IPS-18c (cell line): ENCODE data around the gene MICOS13.

Experiments
- H3K4me3 ChIP-seq: 2 replicates; pipeline ENCODE4 v1.7.0; 2013; ENCODE audit warnings: low read depth, mild to moderate bottlenecking, low read length, moderate library complexity; ENCODE audit not compliant: insufficient read depth
- H3K9me3 ChIP-seq: one replicate; pipeline ENCODE4 v1.6.1; 2013; ENCODE audit warnings: mild to moderate bottlenecking, low read length, moderate library complexity; ENCODE audit not compliant: control insufficient read depth, insufficient read depth

Gene MICOS13

DNA sequence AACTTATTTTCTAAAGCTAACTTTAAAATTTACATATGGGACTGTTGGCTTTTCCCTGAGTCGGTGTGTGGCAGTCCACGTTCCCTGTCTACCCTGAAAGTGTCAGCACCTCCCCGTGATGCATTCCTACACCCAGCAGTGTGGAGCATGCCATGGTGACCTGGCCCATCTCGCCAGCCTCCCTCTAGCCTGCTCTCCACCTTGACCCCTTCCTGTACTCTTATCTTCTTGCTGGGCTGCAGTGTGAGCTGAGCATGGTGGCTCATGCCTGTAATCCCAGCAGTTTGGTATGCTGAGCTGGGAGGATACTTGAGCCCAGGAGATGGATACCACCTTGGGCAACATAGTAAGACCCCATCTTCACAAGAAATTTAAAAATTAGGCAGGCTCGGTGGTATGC is 25.4 kb downstream of the MICOS13 start:
- Histone ChIP-seq H3K4me3 (no peak overlapping the region), H3K9me3 (no peaks in the 10 kb centered on the region)

DNA sequence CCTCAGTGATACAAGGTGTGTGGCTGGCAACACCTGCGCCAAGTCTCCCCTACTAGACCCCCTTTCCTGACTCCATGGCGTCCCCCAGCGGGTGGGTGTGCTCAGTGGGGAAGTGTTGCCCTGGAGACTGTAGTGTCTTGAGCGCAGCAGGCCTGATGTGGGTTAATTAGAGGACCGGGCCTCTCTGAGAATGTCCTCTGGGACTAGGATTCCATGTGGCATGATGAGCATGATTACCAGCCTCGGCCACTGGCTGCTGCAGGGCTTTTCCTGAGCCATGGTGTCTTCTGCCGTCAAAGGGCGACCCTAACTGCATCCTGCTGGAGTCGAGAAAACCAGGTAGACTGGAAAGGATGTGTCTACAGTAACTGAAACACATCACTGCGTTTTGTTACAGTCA is 28.1 kb downstream of the MICOS13 start:
- Histone ChIP-seq H3K9me3 (no peaks in the 10 kb centered on the region), H3K4me3 (no peak overlapping the region)

DNA sequence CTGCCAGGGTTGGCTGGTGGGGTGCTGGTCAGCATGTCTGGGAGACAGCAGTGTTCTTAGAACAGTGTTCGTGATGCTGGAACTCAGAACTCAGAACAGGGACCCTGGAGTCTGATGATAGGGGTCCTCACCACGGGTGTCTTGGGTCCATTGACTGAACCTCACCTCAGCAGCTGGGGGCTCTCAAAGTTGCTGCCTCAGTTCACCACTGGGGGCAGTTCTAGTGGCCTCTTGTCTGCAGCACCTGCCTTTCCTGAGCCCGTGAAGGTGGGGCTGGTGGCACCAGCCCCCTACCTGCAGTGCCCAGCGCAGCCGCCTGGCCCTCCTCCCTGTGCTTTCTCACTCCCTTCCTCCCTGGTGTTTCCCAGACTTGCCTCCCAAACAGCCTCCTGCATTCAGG is 29.0 kb downstream of the MICOS13 start:
- Histone ChIP-seq H3K4me3 (no peak overlapping the region), H3K9me3 (no peaks in the 10 kb centered on the region)

DNA sequence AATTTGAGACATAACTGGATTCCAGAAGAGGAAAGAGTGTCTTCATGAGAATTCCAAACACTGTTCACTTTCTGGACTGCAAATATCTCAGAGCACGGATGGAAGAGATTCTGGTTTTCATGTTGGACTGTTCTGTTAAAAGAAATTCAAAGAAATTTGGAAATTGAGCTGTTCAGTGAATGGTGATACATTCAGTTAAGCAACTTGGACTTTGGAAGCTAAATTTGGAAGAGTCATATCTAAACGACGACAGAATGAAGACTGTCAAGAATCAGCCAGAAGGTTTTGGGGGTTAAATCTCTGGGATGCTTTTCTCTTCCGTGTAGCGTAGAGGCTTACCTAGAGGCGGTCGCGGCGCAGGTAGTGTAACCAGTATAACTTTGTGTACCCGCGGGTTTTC is 31.9 kb downstream of the MICOS13 start:
- H3K9me3 ChIP-seq = no peaks in the 10 kb centered on the region

DNA sequence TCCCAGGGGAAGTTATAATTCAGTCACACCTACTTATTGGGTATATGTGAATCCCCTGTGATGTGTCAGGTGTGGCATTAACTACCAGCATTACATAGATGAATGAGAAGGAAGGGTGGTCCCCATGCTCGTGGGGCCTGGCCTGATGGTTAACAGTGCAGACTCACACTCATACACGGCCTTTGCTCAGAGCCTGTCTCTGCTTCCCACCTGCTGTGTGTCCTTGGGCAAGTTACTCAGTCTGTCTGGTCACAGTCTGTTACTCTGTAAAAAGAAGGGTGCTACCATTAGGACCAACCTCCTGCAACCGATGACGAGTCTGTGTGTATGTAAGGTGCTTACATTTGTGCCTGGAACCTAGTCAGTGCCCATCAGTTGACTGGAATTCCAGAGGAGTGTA is 33.6 kb downstream of the MICOS13 start:
- no peak overlapping the region for H3K4me3 ChIP-seq
- H3K9me3 ChIP-seq = no peaks in the 10 kb centered on the region

More for the DNA sequence above, 31.9 kb downstream of the MICOS13 start:
- no peak overlapping the region for H3K4me3 ChIP-seq

DNA sequence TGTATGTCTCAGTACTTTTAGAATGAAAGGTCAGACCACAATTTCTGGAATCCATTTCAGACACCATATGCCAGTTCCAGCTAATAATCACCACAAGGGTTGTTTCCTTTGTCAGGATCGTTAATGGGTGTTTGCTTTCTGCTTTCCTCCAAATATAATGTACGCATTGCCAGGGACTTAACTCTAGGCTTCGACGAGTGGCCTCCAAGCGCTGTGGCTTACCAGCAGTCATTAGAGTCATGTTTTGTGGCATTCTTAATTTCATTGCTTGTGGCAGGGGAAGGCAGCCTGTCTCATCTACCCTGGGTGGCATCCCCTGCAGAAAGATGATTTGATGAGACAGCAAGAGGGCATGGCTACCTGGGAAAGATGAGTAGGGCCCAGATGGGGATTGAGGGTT is 34.9 kb downstream of the MICOS13 start:
- no peaks in the 10 kb centered on the region for H3K9me3 ChIP-seq
- H3K4me3 ChIP-seq = no peak overlapping the region

DNA sequence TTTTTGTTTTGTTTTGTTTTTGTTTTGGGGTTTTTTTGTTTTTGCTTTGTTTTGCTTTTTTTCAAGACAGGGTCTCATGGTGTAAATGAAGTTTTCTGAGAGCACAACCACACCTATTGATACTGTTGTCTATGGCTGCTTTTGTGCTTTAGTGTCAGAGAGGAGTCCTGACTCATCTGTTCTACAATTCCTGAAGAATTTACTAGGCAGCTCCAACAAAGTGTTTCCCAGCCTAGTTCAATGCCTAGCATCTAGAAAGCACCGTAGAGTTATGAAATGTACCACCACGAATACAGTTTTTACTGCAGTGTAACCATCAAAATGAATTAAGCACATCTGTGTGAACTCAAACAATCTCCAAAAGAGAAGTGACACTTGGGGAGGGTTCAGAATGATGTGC is 36.3 kb downstream of the MICOS13 start:
- Histone ChIP-seq H3K4me3 (no peak overlapping the region), H3K9me3 (no peaks in the 10 kb centered on the region)

DNA sequence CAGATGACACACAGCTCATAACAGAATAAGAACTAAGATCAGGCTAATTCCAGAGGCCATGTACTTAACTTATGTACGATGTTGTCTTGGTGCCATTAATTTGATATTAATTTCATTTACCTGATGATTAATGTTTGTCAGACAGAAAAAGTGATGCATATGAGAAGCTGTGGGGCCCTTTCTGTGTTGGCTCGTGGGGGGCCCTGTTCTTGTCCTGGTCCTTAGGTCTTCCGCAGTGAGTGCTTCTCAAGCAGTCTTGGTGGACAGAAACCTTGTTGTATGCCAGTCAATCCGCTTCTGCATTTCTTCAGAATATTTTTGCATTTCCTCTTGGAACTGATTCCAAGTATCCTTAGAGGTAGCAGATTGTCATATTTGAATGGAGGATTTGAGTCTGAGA is 37.3 kb downstream of the MICOS13 start:
- no peaks in the 10 kb centered on the region for H3K9me3 ChIP-seq
- H3K4me3 ChIP-seq = no peak overlapping the region

DNA sequence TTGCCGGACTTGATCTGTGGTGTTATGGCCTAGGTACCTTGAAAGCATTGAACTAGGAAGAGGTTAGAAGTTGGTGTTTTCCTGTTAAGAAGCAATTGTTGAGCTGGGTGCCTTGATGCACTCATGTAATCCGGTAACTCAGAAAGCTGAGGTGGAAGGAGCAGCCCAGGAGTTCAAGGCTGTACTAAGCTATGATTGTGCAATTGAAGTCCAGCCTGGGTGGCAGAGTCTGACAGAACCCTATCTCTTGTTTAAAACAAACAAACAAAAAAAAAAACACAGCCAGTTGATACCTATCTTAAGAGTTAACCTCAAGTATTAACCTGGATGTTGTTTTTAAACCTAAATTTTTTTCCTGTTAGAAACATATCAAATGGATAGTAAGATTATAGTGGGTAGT is 38.1 kb downstream of the MICOS13 start:
- Histone ChIP-seq H3K9me3 (no peaks in the 10 kb centered on the region), H3K4me3 (no peak overlapping the region)

DNA sequence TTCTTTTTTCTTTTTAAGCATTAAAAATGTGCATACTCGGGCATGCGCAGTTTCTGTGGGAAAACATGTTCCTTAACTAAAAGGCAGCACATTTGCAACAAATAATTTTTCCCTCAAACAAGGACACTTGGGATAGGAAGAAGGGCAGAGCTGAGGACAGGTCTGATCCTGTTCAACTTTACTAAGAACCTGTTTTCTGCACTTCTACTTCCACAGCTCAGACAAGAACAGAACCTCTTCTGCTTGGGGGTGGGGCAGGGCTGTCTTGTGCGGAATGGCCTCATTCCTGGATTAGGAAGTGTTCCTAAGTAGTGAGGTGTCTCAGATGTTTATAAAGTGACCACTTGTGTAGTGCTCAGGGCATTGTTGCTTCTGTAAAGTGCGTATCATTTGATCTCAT is 39.1 kb downstream of the MICOS13 start:
- H3K9me3 ChIP-seq = no peaks in the 10 kb centered on the region
- no peak overlapping the region for H3K4me3 ChIP-seq

DNA sequence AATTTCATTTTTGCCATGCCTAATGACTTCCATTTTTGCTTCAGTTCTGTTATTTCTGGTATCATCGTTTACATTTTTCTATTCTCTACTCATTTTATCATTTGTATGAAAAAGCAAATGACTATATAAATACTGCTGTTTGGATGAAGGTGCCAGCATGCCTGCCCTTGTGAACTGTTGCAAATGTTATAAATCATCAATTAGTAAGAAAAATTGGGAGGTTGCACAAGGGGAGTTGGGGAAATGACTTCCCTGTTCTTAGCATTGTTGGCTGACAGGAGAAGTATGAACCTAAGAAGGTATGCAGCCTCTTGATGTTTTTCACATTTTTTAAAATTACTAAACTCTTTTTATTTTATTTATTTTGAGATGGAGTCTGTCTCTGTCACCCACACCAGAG is 42.3 kb downstream of the MICOS13 start:
- Histone ChIP-seq H3K9me3 (no peaks in the 10 kb centered on the region), H3K4me3 (no peak overlapping the region)

DNA sequence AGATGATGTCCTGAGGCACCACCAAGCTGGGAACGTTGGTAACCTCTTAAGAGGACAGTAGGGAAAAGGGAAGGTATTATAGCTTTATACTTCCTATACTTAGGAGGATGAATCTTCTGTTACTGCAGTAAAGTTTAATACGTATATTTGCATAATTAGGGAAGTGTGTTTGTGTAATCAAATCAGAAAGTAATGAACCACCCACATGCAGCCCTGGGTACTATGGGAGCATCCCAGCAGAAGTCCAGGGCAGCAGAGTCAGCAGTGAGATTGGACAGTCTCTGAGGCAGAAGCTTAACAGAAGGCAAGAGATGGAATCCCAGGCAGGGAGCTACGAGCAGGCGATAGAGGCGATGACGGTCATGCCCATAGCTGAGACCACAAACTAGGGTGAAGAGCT is 44.9 kb downstream of the MICOS13 start:
- H3K9me3 ChIP-seq = no peaks in the 10 kb centered on the region
- no peak overlapping the region for H3K4me3 ChIP-seq

DNA sequence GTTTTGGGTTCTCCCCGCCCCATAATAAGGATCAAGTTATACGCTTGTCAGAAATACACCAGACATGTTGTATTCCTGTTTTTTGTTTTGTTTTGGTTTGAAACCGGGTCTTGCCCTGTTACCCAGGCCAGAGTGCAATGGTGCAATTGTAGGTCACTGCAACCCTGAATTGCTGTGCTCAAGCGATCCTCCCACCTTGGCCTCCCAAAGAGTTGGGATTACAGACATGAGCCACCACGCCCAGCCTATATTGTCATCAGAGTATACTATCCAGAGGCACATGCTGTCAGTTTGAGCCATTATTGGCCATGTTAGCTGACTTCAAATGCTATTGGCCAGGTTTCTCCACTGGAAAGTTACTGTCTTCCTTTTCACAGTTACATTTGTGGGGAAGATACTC is 47.7 kb downstream of the MICOS13 start:
- Histone ChIP-seq H3K4me3 (no peak overlapping the region), H3K9me3 (no peaks in the 10 kb centered on the region)

DNA sequence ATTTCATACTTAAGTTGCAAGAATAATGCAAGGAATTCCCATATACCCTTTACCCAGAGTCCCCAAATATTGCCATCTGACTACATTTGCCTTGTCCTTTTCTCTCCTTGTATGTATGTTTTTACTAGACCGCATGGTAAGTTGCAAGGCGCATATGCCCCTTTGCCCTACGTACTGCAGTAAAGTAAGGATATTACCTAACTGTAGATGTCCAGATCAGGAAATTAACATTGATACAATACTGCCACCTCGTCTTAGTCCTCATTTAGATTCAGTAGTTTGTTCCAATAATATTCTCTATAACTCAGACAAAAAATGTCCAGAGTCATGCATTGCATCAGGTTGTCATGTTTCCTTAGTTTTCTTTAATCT is 48.1 kb downstream of the MICOS13 start:
- no peak overlapping the region for H3K4me3 ChIP-seq

DNA sequence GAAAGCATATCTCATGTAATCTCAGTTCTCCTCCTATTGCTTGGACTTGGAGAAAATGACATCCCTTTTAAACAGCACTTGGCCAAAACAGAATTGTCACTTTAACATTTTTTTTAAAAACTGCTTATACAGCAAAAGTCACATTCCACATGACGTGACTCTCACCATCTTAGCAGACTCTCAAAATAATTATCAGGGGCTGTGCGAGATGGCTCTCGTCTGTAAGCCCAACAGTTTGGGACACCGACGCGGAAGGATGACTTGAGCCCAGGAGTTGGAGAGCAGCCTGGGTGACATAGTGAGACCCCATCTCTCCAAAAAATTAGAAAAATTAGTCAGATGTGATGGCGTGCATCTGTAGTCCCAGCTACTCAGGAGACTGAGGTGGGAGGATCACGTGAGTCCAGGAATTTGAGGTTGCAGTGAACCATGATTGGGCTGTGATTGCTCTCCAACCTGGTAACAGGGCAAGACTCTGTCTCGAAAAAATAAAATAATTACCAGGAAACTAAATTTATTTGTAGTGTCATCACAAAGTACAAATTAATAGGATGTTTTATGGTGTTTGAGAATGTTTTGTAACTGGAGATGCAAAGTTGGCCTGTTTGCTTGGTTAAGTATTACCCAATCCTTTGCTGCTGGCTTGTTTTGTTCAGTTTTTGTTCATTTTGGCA is 48.6 kb downstream of the MICOS13 start:
- Histone ChIP-seq H3K9me3 (no peaks in the 10 kb centered on the region), H3K4me3 (no peak overlapping the region)

More for the DNA sequence above, 48.1 kb downstream of the MICOS13 start:
- no peaks in the 10 kb centered on the region for H3K9me3 ChIP-seq

DNA sequence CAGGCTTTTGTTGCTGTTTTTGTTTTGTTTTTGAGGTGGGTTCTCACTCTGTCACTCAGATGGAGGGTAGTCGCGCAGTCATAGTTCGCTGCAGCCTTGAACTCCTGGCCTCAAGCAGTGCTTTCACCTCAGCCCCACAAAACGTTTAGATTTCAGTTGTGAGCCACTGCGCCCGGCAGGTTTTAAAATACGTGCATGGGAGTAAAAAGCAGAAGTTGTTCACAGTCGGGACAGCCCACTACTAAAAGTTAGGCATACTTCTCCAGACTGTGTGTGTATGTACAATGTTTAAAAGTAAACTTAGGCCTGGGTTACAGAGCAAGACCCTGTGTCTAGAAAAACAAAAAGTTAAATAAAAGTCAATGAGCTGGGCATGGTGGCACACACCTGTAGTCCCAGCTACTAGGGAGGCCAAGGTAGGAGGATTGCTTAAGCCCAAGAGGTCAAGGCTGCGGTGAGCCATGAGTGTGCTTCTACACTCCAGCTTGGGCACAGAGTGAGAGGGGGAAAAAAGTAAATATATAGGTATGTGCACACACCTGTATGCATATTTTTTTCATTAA is 51.3 kb downstream of the MICOS13 start:
- H3K9me3 ChIP-seq = peaks cover 2% of the 10 kb centered on the region
- no peak overlapping the region for H3K4me3 ChIP-seq

DNA sequence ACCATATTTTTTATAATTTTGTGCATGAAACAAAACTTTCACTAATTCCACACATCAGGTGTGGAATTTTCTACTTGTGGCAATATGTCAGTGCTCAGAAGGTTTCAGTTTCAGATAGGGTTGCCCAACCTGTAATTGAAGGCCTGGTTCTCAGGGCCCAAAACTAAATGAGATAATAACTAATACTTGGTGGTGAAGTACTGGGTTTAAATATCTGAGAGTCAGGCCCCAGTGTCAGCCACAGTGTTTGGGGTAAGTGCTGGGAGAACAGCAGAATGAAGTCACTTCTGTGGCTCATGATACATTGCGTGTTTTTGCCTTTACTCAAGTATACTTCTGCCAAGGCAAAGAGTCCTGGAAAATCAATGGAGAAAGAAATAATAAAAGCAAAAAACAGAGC is 51.9 kb downstream of the MICOS13 start:
- Histone ChIP-seq H3K9me3 (peaks cover 2% of the 10 kb centered on the region), H3K4me3 (no peak overlapping the region)
